ENCODE data around the gene PUS10.
A peak's percentile ranks its signal among the peaks of the same experiment; 100 is the strongest.

Gene PUS10

GRCh38 chr2:60980071-60980815, 37.8 kb downstream of the PUS10 start:
- Histone ChIP-seq H4K20me1 (ENCODE audit: insufficient read depth) (no peaks in the 10 kb centered on the region), H3K4me2 (peak overlapping the region; percentile 55), H3K79me2 (ENCODE audit: insufficient read depth, low read depth) (no peaks in the 10 kb centered on the region), H3K36me3 (ENCODE audit: insufficient read depth) (no peaks in the 10 kb centered on the region), H3K9ac (no peak overlapping the region), H3K4me1 (ENCODE audit: low read depth, poor library complexity, severe bottlenecking) (peaks cover 37% of the 10 kb centered on the region), H3K4me3 (IDR thresholded peaks at IDR 0.05; ENCODE audit: insufficient read depth, low read depth, low read length) (no peak overlapping the region), H3K27me3 (ENCODE audit: insufficient read depth, low read depth) (no peaks in the 10 kb centered on the region), H2AFZ (ENCODE audit: low read depth) (no peak overlapping the region; the same call in 1 of the 2 replicates), H3K27ac (peak overlapping the region; percentile 24; the same call in 1 of the 2 replicates)
- TF ChIP-seq, protein P1, sequence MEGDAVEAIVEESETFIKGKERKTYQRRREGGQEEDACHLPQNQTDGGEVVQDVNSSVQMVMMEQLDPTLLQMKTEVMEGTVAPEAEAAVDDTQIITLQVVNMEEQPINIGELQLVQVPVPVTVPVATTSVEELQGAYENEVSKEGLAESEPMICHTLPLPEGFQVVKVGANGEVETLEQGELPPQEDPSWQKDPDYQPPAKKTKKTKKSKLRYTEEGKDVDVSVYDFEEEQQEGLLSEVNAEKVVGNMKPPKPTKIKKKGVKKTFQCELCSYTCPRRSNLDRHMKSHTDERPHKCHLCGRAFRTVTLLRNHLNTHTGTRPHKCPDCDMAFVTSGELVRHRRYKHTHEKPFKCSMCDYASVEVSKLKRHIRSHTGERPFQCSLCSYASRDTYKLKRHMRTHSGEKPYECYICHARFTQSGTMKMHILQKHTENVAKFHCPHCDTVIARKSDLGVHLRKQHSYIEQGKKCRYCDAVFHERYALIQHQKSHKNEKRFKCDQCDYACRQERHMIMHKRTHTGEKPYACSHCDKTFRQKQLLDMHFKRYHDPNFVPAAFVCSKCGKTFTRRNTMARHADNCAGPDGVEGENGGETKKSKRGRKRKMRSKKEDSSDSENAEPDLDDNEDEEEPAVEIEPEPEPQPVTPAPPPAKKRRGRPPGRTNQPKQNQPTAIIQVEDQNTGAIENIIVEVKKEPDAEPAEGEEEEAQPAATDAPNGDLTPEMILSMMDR (conservative IDR thresholded peaks at IDR 0.05; ENCODE audit: low read depth, low read length) = no peak

DNA sequence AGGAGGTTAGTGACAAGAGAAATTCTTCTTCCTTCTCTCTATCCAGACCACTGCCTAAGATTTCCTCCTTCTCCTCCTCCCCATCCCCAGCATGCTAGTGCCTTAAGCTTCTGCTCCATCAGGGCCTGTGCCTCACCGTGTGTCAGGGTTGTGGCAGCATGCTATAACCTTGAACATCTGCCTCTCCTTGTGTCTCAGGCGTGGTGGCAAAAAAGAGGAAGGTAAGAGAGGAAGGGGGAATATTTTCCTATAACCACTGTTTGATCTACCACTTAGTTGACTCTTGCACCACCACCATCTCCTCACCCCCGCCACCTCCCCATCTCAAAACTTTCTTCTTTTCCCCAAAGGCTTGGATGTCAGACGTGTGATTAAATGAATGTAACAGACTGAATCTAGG, 38.8 kb downstream of the PUS10 start:
- Histone ChIP-seq H3K4me1 (ENCODE audit: low read depth, poor library complexity, severe bottlenecking) (peaks cover 37% of the 10 kb centered on the region), H3K4me2 (no peak overlapping the region; the same call in 1 of the 2 replicates)

GRCh38 chr2:60977562-60977895, 40.5 kb downstream of the PUS10 start:
- Histone ChIP-seq H2AFZ (ENCODE audit: low read depth) (no peak overlapping the region), H4K20me1 (ENCODE audit: insufficient read depth) (no peaks in the 10 kb centered on the region), H3K27ac (no peak overlapping the region), H3K4me3 (IDR thresholded peaks at IDR 0.05; ENCODE audit: insufficient read depth, low read depth, low read length) (no peak overlapping the region), H3K27me3 (ENCODE audit: insufficient read depth, low read depth) (no peaks in the 10 kb centered on the region), H3K4me1 (ENCODE audit: low read depth, poor library complexity, severe bottlenecking) (peaks cover 37% of the 10 kb centered on the region), H3K79me2 (ENCODE audit: insufficient read depth, low read depth) (no peaks in the 10 kb centered on the region), H3K4me2 (no peak overlapping the region), H3K9ac (no peak overlapping the region), H3K36me3 (ENCODE audit: insufficient read depth) (no peaks in the 10 kb centered on the region)
- TF ChIP-seq, protein P1 (conservative IDR thresholded peaks at IDR 0.05; ENCODE audit: low read depth, low read length) = no peak

More for the DNA sequence above, 38.8 kb downstream of the PUS10 start:
- TF ChIP-seq, protein P1 (conservative IDR thresholded peaks at IDR 0.05; ENCODE audit: low read depth, low read length) = no peak
- Histone ChIP-seq H3K36me3 (ENCODE audit: insufficient read depth) (no peaks in the 10 kb centered on the region), H3K27ac (no peak overlapping the region), H2AFZ (ENCODE audit: low read depth) (no peak overlapping the region), H3K4me3 (IDR thresholded peaks at IDR 0.05; ENCODE audit: insufficient read depth, low read depth, low read length) (no peak overlapping the region), H3K27me3 (ENCODE audit: insufficient read depth, low read depth) (no peaks in the 10 kb centered on the region), H3K9ac (no peak overlapping the region), H3K79me2 (ENCODE audit: insufficient read depth, low read depth) (no peaks in the 10 kb centered on the region), H4K20me1 (ENCODE audit: insufficient read depth) (no peaks in the 10 kb centered on the region)

GRCh38 chr2:60976875-60977561, 41.0 kb downstream of the PUS10 start:
- Histone ChIP-seq H4K20me1 (ENCODE audit: insufficient read depth) (no peaks in the 10 kb centered on the region), H3K27me3 (ENCODE audit: insufficient read depth, low read depth) (no peaks in the 10 kb centered on the region), H2AFZ (ENCODE audit: low read depth) (no peak overlapping the region), H3K79me2 (ENCODE audit: insufficient read depth, low read depth) (no peaks in the 10 kb centered on the region), H3K36me3 (ENCODE audit: insufficient read depth) (no peaks in the 10 kb centered on the region), H3K27ac (no peak overlapping the region), H3K4me1 (ENCODE audit: low read depth, poor library complexity, severe bottlenecking) (peaks cover 37% of the 10 kb centered on the region), H3K4me3 (IDR thresholded peaks at IDR 0.05; ENCODE audit: insufficient read depth, low read depth, low read length) (no peak overlapping the region), H3K4me2 (no peak overlapping the region), H3K9ac (no peak overlapping the region)
- TF ChIP-seq, protein P1 (conservative IDR thresholded peaks at IDR 0.05; ENCODE audit: low read depth, low read length) = no peak

Data from KMS-11 (cell line).